ENCODE measurements around the gene CARD10. TPM values are rescaled to one million over a fixed set of nuclear protein-coding genes. Genes with fewer than 3 reads are reported as not detected.

Gene CARD10
- total RNA-seq, 1 experiment from 2014 or later, result 17.7 TPM

DNA sequence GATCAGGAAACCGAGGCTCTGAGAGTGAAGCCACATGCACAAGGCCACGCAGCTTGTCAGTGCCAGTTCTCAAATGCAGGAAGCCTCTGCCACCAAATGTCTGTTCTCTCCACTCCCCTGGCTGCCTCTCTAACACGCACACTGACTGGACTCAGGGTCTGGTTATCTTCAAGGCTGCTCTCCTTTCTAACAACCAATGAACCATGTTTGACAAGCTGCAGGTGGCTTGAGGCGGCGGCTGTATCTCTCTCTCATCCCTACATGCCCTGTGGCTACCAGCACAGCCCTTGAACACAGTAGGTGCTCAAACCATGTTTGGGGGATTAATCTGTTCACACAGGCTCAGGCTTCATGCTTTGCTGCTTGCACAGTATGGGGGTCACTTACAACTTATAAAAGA lies 56.8 kb downstream of the CARD10 start:
- TF ChIP-seq, protein P1, sequence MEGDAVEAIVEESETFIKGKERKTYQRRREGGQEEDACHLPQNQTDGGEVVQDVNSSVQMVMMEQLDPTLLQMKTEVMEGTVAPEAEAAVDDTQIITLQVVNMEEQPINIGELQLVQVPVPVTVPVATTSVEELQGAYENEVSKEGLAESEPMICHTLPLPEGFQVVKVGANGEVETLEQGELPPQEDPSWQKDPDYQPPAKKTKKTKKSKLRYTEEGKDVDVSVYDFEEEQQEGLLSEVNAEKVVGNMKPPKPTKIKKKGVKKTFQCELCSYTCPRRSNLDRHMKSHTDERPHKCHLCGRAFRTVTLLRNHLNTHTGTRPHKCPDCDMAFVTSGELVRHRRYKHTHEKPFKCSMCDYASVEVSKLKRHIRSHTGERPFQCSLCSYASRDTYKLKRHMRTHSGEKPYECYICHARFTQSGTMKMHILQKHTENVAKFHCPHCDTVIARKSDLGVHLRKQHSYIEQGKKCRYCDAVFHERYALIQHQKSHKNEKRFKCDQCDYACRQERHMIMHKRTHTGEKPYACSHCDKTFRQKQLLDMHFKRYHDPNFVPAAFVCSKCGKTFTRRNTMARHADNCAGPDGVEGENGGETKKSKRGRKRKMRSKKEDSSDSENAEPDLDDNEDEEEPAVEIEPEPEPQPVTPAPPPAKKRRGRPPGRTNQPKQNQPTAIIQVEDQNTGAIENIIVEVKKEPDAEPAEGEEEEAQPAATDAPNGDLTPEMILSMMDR (conservative IDR thresholded peaks at IDR 0.05), result no peak
- no peak overlapping the region for H3K18ac ChIP-seq (ENCODE audit: insufficient read length, low read depth, low read length)
- no peak overlapping the region for H2BK20ac ChIP-seq (ENCODE audit: low read depth, low read length, poor library complexity, severe bottlenecking)
- Mint-ChIP-seq H3K27ac (no peak overlapping the region), H3K36me3 (ENCODE audit: insufficient read depth in 1 of 3, low read depth in 3 of 3) (no peaks in the 10 kb centered on the region), H3K4me1 (peaks cover 2 to 26% of the 10 kb centered on the region in 2 experiments; a peak in 2 of 4 replicates), H3K27me3 (ENCODE audit: low read depth) (peaks cover 22% of the 10 kb centered on the region), H3K9me3 (no peaks in the 10 kb centered on the region), H3K4me3 (no peak overlapping the region; a peak in 1 of 5 replicates)
- no peak overlapping the region for H2AK5ac ChIP-seq (ENCODE audit: insufficient read length, low read length)
- H3K9ac ChIP-seq (ENCODE audit: extremely low read depth, insufficient read length, low read length), result no peak overlapping the region
- H3K23me2 ChIP-seq (ENCODE audit: insufficient read length, low read depth, low read length, poor library complexity, severe bottlenecking), result no peaks in the 10 kb centered on the region
- no peaks in the 10 kb centered on the region for H3K79me2 ChIP-seq (ENCODE audit: insufficient read depth, low read length)
- H3K27ac ChIP-seq (ENCODE audit: insufficient read length, low read depth, low read length), result no peak overlapping the region
- H4K5ac ChIP-seq (ENCODE audit: insufficient read length, low read depth, low read length), result no peak overlapping the region
- H4K91ac ChIP-seq (ENCODE audit: insufficient read length, low read depth, low read length), result no peak overlapping the region
- H3K56ac ChIP-seq (ENCODE audit: insufficient read length, low read depth, low read length), result no peak overlapping the region
- no peak overlapping the region for H3K14ac ChIP-seq (ENCODE audit: insufficient read depth, low read length)
- H3K9me3 ChIP-seq (ENCODE audit: control insufficient read depth, low read depth, low read length), result no peaks in the 10 kb centered on the region
- H2BK15ac ChIP-seq (ENCODE audit: low read depth, low read length), result no peak overlapping the region
- no CpG with 5 or more reads among the region's 5 CpGs for WGBS (ENCODE audit: extremely low coverage, insufficient read length, low lambda C conversion rate)
- no peak overlapping the region for H4K8ac ChIP-seq (replicated peaks; ENCODE audit: insufficient read length, low read depth, low read length)
- H3K23ac ChIP-seq (ENCODE audit: insufficient read length, low read depth, low read length), result no peak overlapping the region
- H4K20me1 ChIP-seq (ENCODE audit: control insufficient read depth, insufficient read depth, insufficient read length), result no peaks in the 10 kb centered on the region
- no peak overlapping the region for H2BK5ac ChIP-seq (ENCODE audit: insufficient read length, low read length)
- H3K4me2 ChIP-seq (ENCODE audit: insufficient read depth, insufficient read length, low read length), result no peak overlapping the region
- DNase-seq, result no peak
- no peaks in the 10 kb centered on the region for H3K79me1 ChIP-seq (ENCODE audit: insufficient read depth, low read depth, low read length, poor library complexity, severe bottlenecking)
- H3K4ac ChIP-seq (ENCODE audit: low read depth, low read length), result no peak overlapping the region
- no peak overlapping the region for H2AFZ ChIP-seq (ENCODE audit: low read length)
- H3T11ph ChIP-seq (ENCODE audit: low read length), result no peak overlapping the region
- H2BK12ac ChIP-seq (ENCODE audit: insufficient read length, low read depth, low read length), result no peak overlapping the region
- H3K4me1 ChIP-seq (ENCODE audit: insufficient read depth, low read length), result no peaks in the 10 kb centered on the region; the same call in 1 of the 2 replicates
- no peak overlapping the region for H2BK120ac ChIP-seq (ENCODE audit: low read depth, low read length, poor library complexity, severe bottlenecking)
- no peaks in the 10 kb centered on the region for H3K27me3 ChIP-seq (ENCODE audit: insufficient read depth, low read length)
